Keratinocyte (primary cell): ENCODE results near the gene RSBN1. TPM values are rescaled to one million over a fixed set of nuclear protein-coding genes. Genes with fewer than 3 reads are reported as not detected.

Source experiments
- DNase-seq: peaks from one replicate; pipeline ENCODE4 v3.0.0-alpha.2; 2011; ENCODE audit warnings: low read depth, missing footprints, low spot score
- FAIRE-seq: peaks from 2 replicates; lab custom pipeline; 2011; peaks lifted over from hg19 to GRCh38; lab: Jason Lieb, UNC
- H2AFZ ChIP-seq: 2 replicates; pipeline ENCODE4 v1.6.0; 2012; ENCODE audit warnings: low read length, control low read depth, inconsistent platforms; ENCODE audit not compliant: control insufficient read depth
- H3K27ac ChIP-seq: 2 replicates; pipeline ENCODE4 v1.5.1; 2011; ENCODE audit warnings: low read length; ENCODE audit not compliant: control insufficient read depth, insufficient read depth
- H3K27me3 ChIP-seq: 3 replicates; pipeline ENCODE4 v1.6.0; 2011; ENCODE audit warnings: low read length; ENCODE audit not compliant: control insufficient read depth, insufficient read depth; ENCODE audit errors: extremely low read depth
- H3K36me3 ChIP-seq, 2 experiments: 2 replicates in 1 of 2; 3 replicates in 1 of 2; pipeline ENCODE4 v1.5.1; 2011; ENCODE audit warnings: low read length in 2 of 2, mild to moderate bottlenecking in 1 of 2; ENCODE audit not compliant: control insufficient read depth in 2 of 2, insufficient read depth in 2 of 2; ENCODE audit errors: extremely low read depth in 1 of 2
- H3K4me1 ChIP-seq: 3 replicates; pipeline ENCODE4 v1.5.1; 2011; ENCODE audit warnings: low read length; ENCODE audit not compliant: control insufficient read depth, insufficient read depth; ENCODE audit errors: extremely low read depth
- H3K4me2 ChIP-seq: 3 replicates; pipeline ENCODE4 v1.6.0; 2011; ENCODE audit warnings: low read depth, low read length; ENCODE audit not compliant: control insufficient read depth, insufficient read depth; ENCODE audit errors: extremely low read depth
- H3K4me3 ChIP-seq, 3 experiments: fragments of 200-600 bp in 1 of 3; sonication (generic) in 1 of 3; 2 replicates in 2 of 3; 3 replicates in 1 of 3; pipeline ENCODE4 v1.5.1; 2011 to 2016; ENCODE audit warnings: low read length in 3 of 3, mild to moderate bottlenecking in 3 of 3, control low read depth in 2 of 3, inconsistent platforms in 1 of 3, low read depth in 1 of 3, mixed read lengths in 1 of 3, mixed run types in 1 of 3, moderate library complexity in 1 of 3; ENCODE audit not compliant: control insufficient read depth in 2 of 3, insufficient read depth in 2 of 3; ENCODE audit errors: extremely low read depth in 1 of 3
- H3K79me2 ChIP-seq: 2 replicates; pipeline ENCODE4 v1.6.0; 2012; ENCODE audit warnings: low read length; ENCODE audit not compliant: control insufficient read depth, insufficient read depth
- H3K9ac ChIP-seq: 3 replicates; pipeline ENCODE4 v1.6.0; 2011; ENCODE audit warnings: low read length; ENCODE audit not compliant: control insufficient read depth, insufficient read depth; ENCODE audit errors: extremely low read depth
- H3K9me1 ChIP-seq: 3 replicates; pipeline ENCODE4 v1.6.0; 2011; ENCODE audit warnings: low read length; ENCODE audit not compliant: control insufficient read depth, insufficient read depth; ENCODE audit errors: extremely low read depth
- H3K9me3 ChIP-seq: 2 replicates; pipeline ENCODE4 v1.5.1; 2012; ENCODE audit warnings: low read depth, low read length; ENCODE audit not compliant: control insufficient read depth
- H4K20me1 ChIP-seq: 3 replicates; pipeline ENCODE4 v1.6.0; 2011; ENCODE audit warnings: low read length; ENCODE audit not compliant: control insufficient read depth, insufficient read depth; ENCODE audit errors: extremely low read depth
- EZH2 ChIP-seq: IDR thresholded peaks from one replicate; pipeline ENCODE4 v1.6.1; 2012; ENCODE audit warnings: inconsistent platforms, mild to moderate bottlenecking, low read length, moderate library complexity
- dilution Hi-C: fragments of 300-500 bp; cut with MboI; formaldehyde crosslinking; loops from one replicate; pipeline ENCODE4 v1.7.0; 2020; ENCODE audit warnings: low sequenced_read_pairs; ENCODE audit not compliant: extremely low pct_ligation_motif_present
- polyA plus RNA-seq, 5 experiments: library from polyadenylated mRNA; depleted of rRNA in 3 of 5; stranded (reverse) in 3 of 5; stranded (forward) in 1 of 5; unstranded in 1 of 5; fragments of >200 nt; gene quantifications; 1 replicate in 1 of 5; 2 replicates in 3 of 5; 3 replicates in 1 of 5; pipeline versions ENCODE4 v1.2.1 to v1.2.3, GENCODE V29; 2011 to 2012; ENCODE audit warnings: missing spikeins in 2 of 5, low read depth in 1 of 5, low replicate concordance in 1 of 5
- TF ChIP-seq, protein P1 (sequence below), 3 experiments: IDR thresholded peaks in 1 of 3; conservative IDR thresholded peaks in 1 of 3; optimal IDR thresholded peaks in 1 of 3; 2 replicates in 2 of 3; 3 replicates in 1 of 3; pipeline versions ENCODE3 to v1.5.1; 2011; ENCODE audit warnings: low read length in 3 of 3, mild to moderate bottlenecking in 3 of 3, moderate library complexity in 2 of 3, control low read depth in 1 of 3, inconsistent platforms in 1 of 3; ENCODE audit not compliant: insufficient read depth in 2 of 3; ENCODE audit errors: extremely low read depth in 1 of 3

Gene RSBN1
- polyA plus RNA-seq, 1 donor (not counting 4 experiments of a cell fraction or from before 2014, with no cell fraction given): 10.4 TPM

DNA sequence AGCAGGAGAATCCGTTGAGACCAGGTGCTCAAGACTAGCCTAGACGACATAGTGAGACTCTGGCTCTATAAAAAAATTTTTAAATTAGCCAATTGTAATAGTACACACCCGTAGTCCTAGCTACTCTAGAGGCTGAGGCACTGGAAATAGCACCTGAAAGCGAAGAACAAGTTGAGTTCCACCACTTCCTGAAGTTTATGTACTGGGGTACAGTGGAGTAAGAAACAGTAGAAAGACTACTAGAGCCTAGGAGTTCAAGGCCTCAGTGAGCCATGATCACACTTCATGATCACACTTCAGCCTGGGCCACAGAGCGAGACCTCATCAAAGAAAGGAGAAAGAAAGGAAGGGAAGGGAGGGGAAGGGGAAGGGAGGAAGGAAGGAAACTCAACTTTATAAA lies 19.8 kb downstream of the RSBN1 start:
- Histone ChIP-seq H4K20me1 (no peaks in the 10 kb centered on the region), H3K9ac (no peak overlapping the region), H3K27ac (no peak overlapping the region), H2AFZ (no peak overlapping the region), H3K4me3 (no peak overlapping the region), H3K36me3 (peaks cover 6 to 9% of the 10 kb centered on the region in 2 experiments), H3K9me3 (no peaks in the 10 kb centered on the region), H3K9me1 (no peaks in the 10 kb centered on the region), H3K4me1 (peaks cover 10% of the 10 kb centered on the region), H3K4me2 (no peak overlapping the region), H3K79me2 (peaks cover 21% of the 10 kb centered on the region), H3K27me3 (no peaks in the 10 kb centered on the region)
- no peak for DNase-seq
- no peak for FAIRE-seq
- TF ChIP-seq, protein P1, sequence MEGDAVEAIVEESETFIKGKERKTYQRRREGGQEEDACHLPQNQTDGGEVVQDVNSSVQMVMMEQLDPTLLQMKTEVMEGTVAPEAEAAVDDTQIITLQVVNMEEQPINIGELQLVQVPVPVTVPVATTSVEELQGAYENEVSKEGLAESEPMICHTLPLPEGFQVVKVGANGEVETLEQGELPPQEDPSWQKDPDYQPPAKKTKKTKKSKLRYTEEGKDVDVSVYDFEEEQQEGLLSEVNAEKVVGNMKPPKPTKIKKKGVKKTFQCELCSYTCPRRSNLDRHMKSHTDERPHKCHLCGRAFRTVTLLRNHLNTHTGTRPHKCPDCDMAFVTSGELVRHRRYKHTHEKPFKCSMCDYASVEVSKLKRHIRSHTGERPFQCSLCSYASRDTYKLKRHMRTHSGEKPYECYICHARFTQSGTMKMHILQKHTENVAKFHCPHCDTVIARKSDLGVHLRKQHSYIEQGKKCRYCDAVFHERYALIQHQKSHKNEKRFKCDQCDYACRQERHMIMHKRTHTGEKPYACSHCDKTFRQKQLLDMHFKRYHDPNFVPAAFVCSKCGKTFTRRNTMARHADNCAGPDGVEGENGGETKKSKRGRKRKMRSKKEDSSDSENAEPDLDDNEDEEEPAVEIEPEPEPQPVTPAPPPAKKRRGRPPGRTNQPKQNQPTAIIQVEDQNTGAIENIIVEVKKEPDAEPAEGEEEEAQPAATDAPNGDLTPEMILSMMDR (optimal IDR thresholded peaks at IDR 0.05 in 1 of 3, IDR thresholded peaks at IDR 0.05 in 1 of 3, conservative IDR thresholded peaks at IDR 0.05 in 1 of 3; ENCODE audit: extremely low read depth in 1 of 3, insufficient read depth in 2 of 3, low read length in 3 of 3): no peak
- no peak for TF ChIP-seq EZH2
- dilution Hi-C loops: no loop called here

DNA sequence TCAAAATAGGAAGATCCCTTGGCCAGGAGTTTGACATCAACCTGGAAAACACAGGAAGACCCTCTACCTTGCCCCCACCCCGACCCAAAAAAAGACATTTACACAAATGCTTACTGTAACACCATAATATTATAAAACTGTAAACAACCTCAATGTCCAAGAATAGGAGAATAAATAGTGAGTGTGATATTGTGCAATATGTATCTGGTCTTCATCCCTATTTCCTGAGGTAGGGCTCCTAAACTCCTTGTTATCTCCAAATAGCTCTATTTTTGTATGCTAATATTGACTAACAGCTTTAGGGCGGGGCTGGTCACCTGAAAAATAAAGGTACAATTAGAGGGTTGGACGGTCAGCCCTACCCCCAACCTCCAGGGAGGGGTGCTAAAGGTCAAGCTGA lies 23.5 kb downstream of the RSBN1 start:
- DNase-seq (no peak), FAIRE-seq (no peak)
- dilution Hi-C loops: no loop called here
- Histone ChIP-seq H3K4me3 (no peak overlapping the region), H3K9ac (no peak overlapping the region), H3K79me2 (peaks cover 25% of the 10 kb centered on the region), H4K20me1 (no peaks in the 10 kb centered on the region), H2AFZ (no peak overlapping the region), H3K27ac (no peak overlapping the region), H3K9me1 (peaks cover 3% of the 10 kb centered on the region), H3K36me3 (peaks cover 5 to 6% of the 10 kb centered on the region in 2 experiments), H3K4me1 (peaks cover 15% of the 10 kb centered on the region), H3K27me3 (no peaks in the 10 kb centered on the region), H3K9me3 (no peaks in the 10 kb centered on the region), H3K4me2 (no peak overlapping the region)
- TF ChIP-seq, protein P1 (optimal IDR thresholded peaks at IDR 0.05 in 1 of 3, IDR thresholded peaks at IDR 0.05 in 1 of 3, conservative IDR thresholded peaks at IDR 0.05 in 1 of 3; ENCODE audit: extremely low read depth in 1 of 3, insufficient read depth in 2 of 3, low read length in 3 of 3): no peak
- TF ChIP-seq EZH2: no peak
